Activated CD4-positive, alpha-beta T cell treated with anti-CD3 and anti-CD28 coated beads, Interleukin-2, amount 50 U/mL, for 4 hours (primary cell): ENCODE results near the gene PER3.

Experiments
- DNase-seq, 2 experiments: peaks; one replicate each; pipeline ENCODE4 v3.0.0-alpha.2; 2020

PER3 gene

GRCh38 chr1:7878027-7878426 is 93.9 kb downstream of the PER3 start:
- no peak for DNase-seq

- no peak for DNase-seq
Observed at GRCh38 chr1:7879228-7879627, 95.1 kb downstream of the PER3 start.

- no peak for DNase-seq
Observed at GRCh38 chr1:7884757-7885156, 100.7 kb downstream of the PER3 start.

DNA sequence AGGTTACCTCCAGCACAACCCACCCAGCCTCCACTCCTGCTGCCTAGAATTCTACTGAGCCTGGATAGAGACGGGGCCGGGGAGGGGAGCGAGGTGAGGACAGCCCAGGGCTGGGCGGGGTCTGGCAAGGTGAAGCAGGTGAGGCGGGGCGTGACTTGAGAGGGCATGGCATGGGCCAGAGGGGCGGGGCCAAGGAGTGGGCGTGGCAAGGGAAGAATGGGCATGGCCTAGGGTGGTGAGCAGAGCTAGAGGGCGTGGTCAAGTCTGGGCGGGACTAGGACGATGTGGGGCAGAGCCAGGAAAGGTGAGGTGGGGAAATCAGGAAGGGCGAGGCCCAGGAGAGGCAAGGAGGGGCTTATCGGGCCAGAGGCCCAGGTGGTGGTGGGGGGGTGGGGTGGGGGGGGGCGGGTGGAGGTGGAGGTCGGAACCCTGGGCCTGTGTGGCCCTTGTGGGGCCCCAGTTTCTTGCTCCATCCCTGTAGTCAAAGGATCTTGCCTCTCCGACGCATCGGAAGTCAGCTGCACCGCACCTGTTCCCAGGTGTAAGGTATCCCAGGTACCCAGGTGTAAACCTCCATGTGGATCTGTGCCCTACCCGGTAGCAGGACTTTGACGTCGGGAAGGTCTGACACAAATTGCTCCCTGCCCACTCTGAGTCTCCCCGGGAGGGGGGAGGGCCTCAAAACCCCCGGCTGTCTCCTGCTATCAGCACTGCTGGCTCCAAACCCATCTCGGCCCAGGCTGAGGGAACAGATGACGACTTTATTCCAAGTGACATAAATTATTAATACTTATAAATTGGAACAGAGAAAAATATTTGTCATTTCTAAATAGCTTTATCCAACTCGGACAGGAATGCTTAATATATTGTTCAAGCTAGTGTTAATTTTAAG is 101.7 kb downstream of the PER3 start:
- DNase-seq, result no peak

DNA sequence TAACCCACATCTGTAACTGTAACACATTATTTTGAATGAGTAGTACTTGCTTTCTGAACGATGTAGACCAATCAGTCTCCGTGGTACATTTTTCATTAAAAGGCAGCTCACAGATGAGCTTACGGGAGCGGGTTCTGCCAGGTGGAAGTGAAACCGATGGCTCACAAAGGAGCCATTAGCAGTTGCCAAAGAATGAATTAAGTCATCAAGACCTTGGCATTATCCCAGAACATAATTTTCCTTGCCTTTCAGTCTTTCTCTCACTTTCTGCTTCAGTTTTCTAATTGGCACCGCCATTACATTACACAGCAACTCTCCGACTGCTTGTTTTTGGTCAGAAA is 102.3 kb downstream of the PER3 start:
- no peak for DNase-seq

GRCh38 chr1:7888248-7889081 is 104.4 kb downstream of the PER3 start:
- no peak for DNase-seq

DNA sequence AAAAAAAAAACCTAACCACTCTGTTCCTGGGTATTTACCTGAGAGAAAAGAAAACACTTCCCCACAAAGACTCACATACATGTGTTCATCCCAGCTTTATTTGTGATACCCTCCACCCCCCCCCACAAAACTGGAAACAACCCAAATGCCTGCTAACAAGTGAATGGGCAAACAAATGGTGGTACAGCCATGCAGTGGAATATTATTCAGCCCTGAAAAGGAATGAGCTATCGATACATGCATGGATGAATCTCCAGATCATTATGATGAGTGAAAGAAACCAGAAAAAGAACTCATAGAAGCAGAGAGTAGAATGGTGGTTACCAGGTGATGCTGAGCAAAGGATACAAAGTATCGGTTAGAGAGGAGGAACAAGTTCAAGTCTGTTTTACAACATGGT is 106.8 kb downstream of the PER3 start:
- no peak for DNase-seq

- no peak for DNase-seq
Observed at GRCh38 chr1:7891804-7892203, 107.7 kb downstream of the PER3 start.

GRCh38 chr1:7893529-7894180 is 109.6 kb downstream of the PER3 start:
- no peak for DNase-seq
